Osteoblast (primary cell): ENCODE data around the gene NEU2. TPM values are rescaled to one million over a fixed set of nuclear protein-coding genes. Genes with fewer than 3 reads are reported as not detected.
A peak's percentile ranks its signal among the peaks of the same experiment; 100 is the strongest.

Experiments used
- DNase-seq: peaks from one replicate; pipeline ENCODE4 v3.0.0; 2011; ENCODE audit warnings: low spot score, mixed read lengths; ENCODE audit not compliant: insufficient read length; ENCODE audit errors: missing footprints
- H2AFZ ChIP-seq: 2 replicates; pipeline ENCODE4 v1.6.0; 2011; ENCODE audit warnings: mild to moderate bottlenecking, low read length
- H3K27ac ChIP-seq: 2 replicates; pipeline ENCODE4 v1.5.1; 2011; ENCODE audit warnings: mild to moderate bottlenecking, low read depth, low read length, moderate library complexity
- H3K27me3 ChIP-seq: 2 replicates; pipeline ENCODE4 v1.6.0; 2012; ENCODE audit warnings: mild to moderate bottlenecking, control low read depth, inconsistent platforms, low read length, moderate library complexity; ENCODE audit not compliant: insufficient read depth
- H3K36me3 ChIP-seq: 2 replicates; pipeline ENCODE4 v1.5.1; 2011; ENCODE audit warnings: mild to moderate bottlenecking, low read length, control low read depth, moderate library complexity; ENCODE audit not compliant: insufficient read depth
- H3K4me1 ChIP-seq: 2 replicates; pipeline ENCODE4 v1.5.1; 2011; ENCODE audit warnings: mild to moderate bottlenecking, low read length, control low read depth, moderate library complexity; ENCODE audit not compliant: insufficient read depth
- H3K4me2 ChIP-seq: 2 replicates; pipeline ENCODE4 v1.6.0; 2011; ENCODE audit warnings: mild to moderate bottlenecking, low read length; ENCODE audit not compliant: insufficient read depth
- H3K4me3 ChIP-seq: fragments of 200-600 bp; sonication (generic); 3 replicates; pipeline ENCODE4 v1.5.1; 2012; ENCODE audit warnings: mild to moderate bottlenecking, low read length, inconsistent platforms; ENCODE audit not compliant: insufficient read depth
- H3K79me2 ChIP-seq: 2 replicates; pipeline ENCODE4 v1.6.0; 2012; ENCODE audit warnings: mild to moderate bottlenecking, low read length, control low read depth, inconsistent platforms; ENCODE audit not compliant: insufficient read depth
- H3K9me3 ChIP-seq: 2 replicates; pipeline ENCODE4 v1.5.1; 2011; ENCODE audit warnings: low read depth, low read length, control low read depth
- H4K20me1 ChIP-seq: 2 replicates; pipeline ENCODE4 v1.6.0; 2012; ENCODE audit warnings: mild to moderate bottlenecking, low read length, control low read depth; ENCODE audit not compliant: insufficient read depth
- total RNA-seq: library from RNA; depleted of rRNA; stranded (reverse); fragments of >200 nt; gene quantifications from 2 replicates; pipeline ENCODE4 v1.2.3, GENCODE V29; 2012
- TF ChIP-seq, protein P1 (sequence below): IDR thresholded peaks from 2 replicates; pipeline ENCODE4 v1.5.1; 2011; ENCODE audit warnings: mild to moderate bottlenecking, low read depth, low read length, moderate library complexity; ENCODE audit errors: extremely low read depth

Gene NEU2
- total RNA-seq, 1 donor, result not detected

- Histone ChIP-seq H3K4me1 (no peaks in the 10 kb centered on the region), H3K36me3 (no peaks in the 10 kb centered on the region), H3K79me2 (no peaks in the 10 kb centered on the region), H3K27ac (no peak overlapping the region), H3K4me2 (no peak overlapping the region), H2AFZ (no peak overlapping the region), H4K20me1 (no peaks in the 10 kb centered on the region), H3K9me3 (no peaks in the 10 kb centered on the region), H3K27me3 (no peaks in the 10 kb centered on the region), H3K4me3 (no peak overlapping the region)
- peak; percentile 76 for DNase-seq
- TF ChIP-seq, protein P1, sequence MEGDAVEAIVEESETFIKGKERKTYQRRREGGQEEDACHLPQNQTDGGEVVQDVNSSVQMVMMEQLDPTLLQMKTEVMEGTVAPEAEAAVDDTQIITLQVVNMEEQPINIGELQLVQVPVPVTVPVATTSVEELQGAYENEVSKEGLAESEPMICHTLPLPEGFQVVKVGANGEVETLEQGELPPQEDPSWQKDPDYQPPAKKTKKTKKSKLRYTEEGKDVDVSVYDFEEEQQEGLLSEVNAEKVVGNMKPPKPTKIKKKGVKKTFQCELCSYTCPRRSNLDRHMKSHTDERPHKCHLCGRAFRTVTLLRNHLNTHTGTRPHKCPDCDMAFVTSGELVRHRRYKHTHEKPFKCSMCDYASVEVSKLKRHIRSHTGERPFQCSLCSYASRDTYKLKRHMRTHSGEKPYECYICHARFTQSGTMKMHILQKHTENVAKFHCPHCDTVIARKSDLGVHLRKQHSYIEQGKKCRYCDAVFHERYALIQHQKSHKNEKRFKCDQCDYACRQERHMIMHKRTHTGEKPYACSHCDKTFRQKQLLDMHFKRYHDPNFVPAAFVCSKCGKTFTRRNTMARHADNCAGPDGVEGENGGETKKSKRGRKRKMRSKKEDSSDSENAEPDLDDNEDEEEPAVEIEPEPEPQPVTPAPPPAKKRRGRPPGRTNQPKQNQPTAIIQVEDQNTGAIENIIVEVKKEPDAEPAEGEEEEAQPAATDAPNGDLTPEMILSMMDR, result no peak
Observed at GRCh38 chr2:233061591-233062450, 29.3 kb downstream of the NEU2 start.

DNA sequence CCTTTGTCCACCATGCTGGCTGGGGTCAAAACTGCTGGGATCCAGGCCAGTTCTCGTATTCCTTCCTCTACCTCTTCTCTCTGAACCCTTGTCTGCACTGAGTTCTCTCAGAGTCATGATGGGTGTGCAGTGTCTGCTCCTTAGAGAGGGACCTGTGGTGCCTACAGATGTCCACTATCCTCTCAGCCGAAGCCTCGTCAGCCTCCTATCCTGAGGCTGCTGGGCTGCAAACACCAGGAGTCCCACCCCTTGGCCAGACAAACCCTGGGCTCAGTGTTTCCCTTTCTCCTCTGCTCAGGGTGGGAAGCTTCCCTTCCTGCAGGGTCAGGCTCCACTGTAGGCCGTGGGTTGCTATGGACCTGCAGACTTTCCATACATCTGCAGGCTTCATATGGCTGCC, 30.0 kb downstream of the NEU2 start:
- Histone ChIP-seq H2AFZ (no peak overlapping the region), H3K9me3 (no peaks in the 10 kb centered on the region), H3K27ac (no peak overlapping the region), H3K36me3 (no peaks in the 10 kb centered on the region), H3K79me2 (no peaks in the 10 kb centered on the region), H3K4me1 (no peaks in the 10 kb centered on the region), H3K4me3 (no peak overlapping the region), H3K4me2 (no peak overlapping the region), H3K27me3 (no peaks in the 10 kb centered on the region), H4K20me1 (no peaks in the 10 kb centered on the region)
- no peak for DNase-seq
- TF ChIP-seq, protein P1, result no peak

- TF ChIP-seq, protein P1, result no peak
- Histone ChIP-seq H3K79me2 (no peaks in the 10 kb centered on the region), H3K4me1 (no peaks in the 10 kb centered on the region), H3K27me3 (no peaks in the 10 kb centered on the region), H3K27ac (no peak overlapping the region), H2AFZ (no peak overlapping the region), H3K9me3 (no peaks in the 10 kb centered on the region), H4K20me1 (no peaks in the 10 kb centered on the region), H3K36me3 (no peaks in the 10 kb centered on the region), H3K4me2 (no peak overlapping the region), H3K4me3 (no peak overlapping the region)
- DNase-seq, result no peak
Observed at GRCh38 chr2:233062946-233063268, 30.4 kb downstream of the NEU2 start.

- Histone ChIP-seq H3K27ac (no peak overlapping the region), H3K36me3 (no peaks in the 10 kb centered on the region), H3K9me3 (no peaks in the 10 kb centered on the region), H2AFZ (no peak overlapping the region), H3K4me1 (no peaks in the 10 kb centered on the region), H4K20me1 (no peaks in the 10 kb centered on the region), H3K27me3 (no peaks in the 10 kb centered on the region), H3K4me2 (no peak overlapping the region), H3K4me3 (no peak overlapping the region), H3K79me2 (no peaks in the 10 kb centered on the region)
- DNase-seq, result peak; percentile 78
- TF ChIP-seq, protein P1, result no peak
Observed at GRCh38 chr2:233063269-233063975, 30.9 kb downstream of the NEU2 start.
